HG02938 (cell line): Measurements from ENCODE around the gene CELF5.

Experiments used
- ATAC-seq: cut with Tn5 transposase; IDR thresholded peaks from one replicate; pipeline ENCODE4 v1.9.1; 2021; ENCODE audit warnings: mild to moderate bottlenecking, moderate library complexity; ENCODE audit not compliant: unreplicated experiment

Gene CELF5

GRCh38 chr19:3270902-3271301, 46.4 kb downstream of the CELF5 start:
- ATAC-seq, result no peak

GRCh38 chr19:3272401-3272931, 48.0 kb downstream of the CELF5 start:
- ATAC-seq, result no peak

GRCh38 chr19:3272952-3273351, 48.5 kb downstream of the CELF5 start:
- no peak for ATAC-seq

GRCh38 chr19:3274245-3274941, 49.9 kb downstream of the CELF5 start:
- ATAC-seq, result no peak

GRCh38 chr19:3274942-3275582, 50.6 kb downstream of the CELF5 start:
- no peak for ATAC-seq

- ATAC-seq, result no peak
Measured at GRCh38 chr19:3275583-3276340, 51.3 kb downstream of the CELF5 start.

- no peak for ATAC-seq
Measured at GRCh38 chr19:3276341-3276799, 51.9 kb downstream of the CELF5 start.

- no peak for ATAC-seq
Measured at GRCh38 chr19:3277649-3278048, 53.2 kb downstream of the CELF5 start.

GRCh38 chr19:3278294-3278693, 53.8 kb downstream of the CELF5 start:
- no peak for ATAC-seq

GRCh38 chr19:3278749-3279148, 54.3 kb downstream of the CELF5 start:
- ATAC-seq, result no peak

GRCh38 chr19:3279306-3279705, 54.8 kb downstream of the CELF5 start:
- no peak for ATAC-seq

GRCh38 chr19:3281026-3281425, 56.6 kb downstream of the CELF5 start:
- ATAC-seq, result no peak

GRCh38 chr19:3282155-3282554, 57.7 kb downstream of the CELF5 start:
- no peak for ATAC-seq

GRCh38 chr19:3282564-3282963, 58.1 kb downstream of the CELF5 start:
- ATAC-seq, result no peak

- no peak for ATAC-seq
Measured at GRCh38 chr19:3283246-3283751, 58.8 kb downstream of the CELF5 start.

GRCh38 chr19:3283886-3284657, 59.6 kb downstream of the CELF5 start:
- ATAC-seq, result no peak

GRCh38 chr19:3284759-3285646, 60.5 kb downstream of the CELF5 start:
- no peak for ATAC-seq

- ATAC-seq, result no peak
Measured at GRCh38 chr19:3285647-3286176, 61.3 kb downstream of the CELF5 start.

GRCh38 chr19:3287814-3288213, 63.4 kb downstream of the CELF5 start:
- no peak for ATAC-seq
